ENCODE measurements around the gene THRA. TPM values are rescaled to one million over a fixed set of nuclear protein-coding genes. Genes with fewer than 3 reads are reported as not detected.

Gene THRA
- total RNA-seq, 2 donors from 2014 or later: 50.8 to 65.8 TPM

GRCh38 chr17:40073454-40074174 is 10.8 kb downstream of the THRA start:
- no peak for DNase-seq (ENCODE audit: low spot score)
- intact Hi-C loops (cut with DNase I): no loop called here

GRCh38 chr17:40074175-40074512 is 11.4 kb downstream of the THRA start:
- intact Hi-C loops (cut with DNase I): no loop called here
- DNase-seq (ENCODE audit: low spot score): no peak

DNA sequence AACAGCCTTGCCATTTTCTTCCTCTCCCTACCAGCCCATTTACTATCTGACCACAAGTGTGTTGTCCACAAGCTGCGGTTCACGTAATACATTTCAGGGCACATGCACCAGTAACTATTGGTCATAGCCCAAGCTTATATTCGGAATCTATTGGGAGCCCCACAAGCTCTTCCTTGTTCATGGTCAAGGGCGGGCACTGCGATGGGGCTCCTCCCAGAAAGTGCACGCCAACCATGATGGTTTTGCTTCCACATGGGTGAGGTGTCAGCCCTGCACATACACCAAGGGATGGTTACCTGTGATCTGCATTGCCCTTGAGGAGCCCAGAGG is 12.1 kb downstream of the THRA start:
- intact Hi-C loops (cut with DNase I): no loop called here
- DNase-seq (ENCODE audit: low spot score): no peak

- intact Hi-C loops (cut with DNase I): no loop called here
- no peak for DNase-seq (ENCODE audit: low spot score)
Measured at GRCh38 chr17:40075201-40075941, 12.6 kb downstream of the THRA start.

- no peak for DNase-seq (ENCODE audit: low spot score)
- intact Hi-C loops (cut with DNase I): no loop called here
Measured at GRCh38 chr17:40075942-40076498, 13.3 kb downstream of the THRA start.

DNA sequence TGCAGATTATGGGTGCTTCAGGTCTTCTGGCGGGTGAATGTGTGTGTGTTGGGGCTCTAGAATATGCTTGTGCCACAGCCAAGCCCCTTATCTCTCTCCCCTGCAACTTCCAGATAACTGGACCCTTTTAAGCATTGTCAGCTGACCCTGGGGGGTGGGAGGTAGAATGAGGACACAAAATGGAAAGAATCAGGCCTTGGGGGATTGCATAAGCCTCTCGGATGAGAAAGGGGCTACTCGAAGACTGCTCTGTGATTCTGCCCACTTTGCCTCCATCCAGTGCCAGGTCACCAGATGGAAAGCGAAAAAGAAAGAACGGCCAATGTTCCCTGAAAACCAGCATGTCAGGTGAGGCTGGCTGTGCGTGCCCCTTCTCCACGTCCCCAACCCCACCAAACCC is 13.8 kb downstream of the THRA start:
- no peak for DNase-seq (ENCODE audit: low spot score)

DNA sequence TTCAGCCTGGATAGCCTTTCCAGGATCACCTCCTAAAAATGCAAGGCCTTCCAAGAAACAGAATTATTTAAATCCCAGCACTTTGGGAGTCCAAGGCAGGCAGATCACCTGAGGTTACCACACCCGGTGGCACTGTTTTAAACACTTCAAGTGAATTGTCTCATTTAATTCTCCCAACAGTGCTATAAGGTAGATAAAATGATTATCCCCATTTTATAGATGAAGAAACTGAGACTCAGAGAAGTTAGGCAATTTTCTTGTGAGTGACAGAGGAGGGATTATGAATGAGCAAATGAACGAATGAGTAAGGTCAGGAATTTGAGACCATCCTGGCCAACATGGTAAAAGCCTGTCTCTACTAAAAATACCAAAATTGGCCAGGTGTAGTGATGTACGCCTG is 16.8 kb downstream of the THRA start:
- intact Hi-C loops (cut with DNase I): no loop called here
- no peak for DNase-seq (ENCODE audit: low spot score)

More for the DNA sequence above, 13.8 kb downstream of the THRA start:
- intact Hi-C loops (cut with DNase I): no loop called here

DNA sequence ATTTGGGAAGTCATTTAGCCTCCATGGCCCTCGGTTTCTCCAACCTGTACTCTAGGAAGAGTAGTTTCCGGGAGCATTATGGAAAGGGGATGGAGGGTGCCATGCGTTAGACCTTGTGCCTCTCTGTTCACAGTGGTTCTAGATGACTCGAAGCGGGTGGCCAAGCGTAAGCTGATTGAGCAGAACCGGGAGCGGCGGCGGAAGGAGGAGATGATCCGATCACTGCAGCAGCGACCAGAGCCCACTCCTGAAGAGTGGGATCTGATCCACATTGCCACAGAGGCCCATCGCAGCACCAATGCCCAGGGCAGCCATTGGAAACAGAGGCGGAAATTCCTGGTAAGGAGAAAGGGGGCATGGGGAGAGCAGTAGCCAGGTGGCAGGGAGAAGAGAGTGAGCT is 21.7 kb downstream of the THRA start:
- DNase-seq (ENCODE audit: low spot score): no peak
- intact Hi-C loops (cut with DNase I): no loop called here

DNA sequence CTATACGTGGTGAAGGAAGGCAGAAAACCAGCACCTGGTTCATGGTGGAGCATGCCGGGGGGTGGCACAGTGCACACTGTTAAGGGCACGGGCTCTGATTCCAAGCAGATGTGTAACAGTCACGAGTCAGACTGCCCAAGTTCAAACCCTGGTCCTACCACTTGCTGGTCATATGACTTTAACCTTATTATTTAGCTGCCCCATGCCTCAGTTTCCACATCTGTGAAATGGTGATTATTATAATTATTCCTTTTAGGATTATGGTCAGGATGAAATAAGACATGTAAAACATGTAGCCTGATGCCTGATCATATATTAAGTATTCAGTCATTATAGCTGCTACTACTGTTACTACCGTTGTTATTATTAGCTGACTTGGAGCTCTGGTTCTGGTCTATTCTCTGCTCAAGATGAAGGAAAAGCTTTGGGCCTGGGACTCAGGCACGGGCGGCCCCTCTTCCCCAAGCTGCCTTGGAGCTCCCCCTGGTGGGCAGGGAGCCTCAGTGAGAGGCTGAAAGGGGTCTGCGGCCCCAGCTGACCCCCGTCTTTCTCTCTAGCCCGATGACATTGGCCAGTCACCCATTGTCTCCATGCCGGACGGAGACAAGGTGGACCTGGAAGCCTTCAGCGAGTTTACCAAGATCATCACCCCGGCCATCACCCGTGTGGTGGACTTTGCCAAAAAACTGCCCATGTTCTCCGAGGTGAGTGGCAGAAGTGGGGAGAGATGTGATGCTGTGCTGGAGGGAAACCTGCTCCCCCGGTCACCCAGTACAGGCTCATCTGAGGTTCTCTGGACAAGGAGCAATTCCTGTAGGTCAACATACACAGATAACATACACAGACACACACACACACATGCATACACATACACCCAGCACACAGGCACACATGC is 23.6 kb downstream of the THRA start:
- intact Hi-C loops (cut with DNase I): no loop called here

DNA sequence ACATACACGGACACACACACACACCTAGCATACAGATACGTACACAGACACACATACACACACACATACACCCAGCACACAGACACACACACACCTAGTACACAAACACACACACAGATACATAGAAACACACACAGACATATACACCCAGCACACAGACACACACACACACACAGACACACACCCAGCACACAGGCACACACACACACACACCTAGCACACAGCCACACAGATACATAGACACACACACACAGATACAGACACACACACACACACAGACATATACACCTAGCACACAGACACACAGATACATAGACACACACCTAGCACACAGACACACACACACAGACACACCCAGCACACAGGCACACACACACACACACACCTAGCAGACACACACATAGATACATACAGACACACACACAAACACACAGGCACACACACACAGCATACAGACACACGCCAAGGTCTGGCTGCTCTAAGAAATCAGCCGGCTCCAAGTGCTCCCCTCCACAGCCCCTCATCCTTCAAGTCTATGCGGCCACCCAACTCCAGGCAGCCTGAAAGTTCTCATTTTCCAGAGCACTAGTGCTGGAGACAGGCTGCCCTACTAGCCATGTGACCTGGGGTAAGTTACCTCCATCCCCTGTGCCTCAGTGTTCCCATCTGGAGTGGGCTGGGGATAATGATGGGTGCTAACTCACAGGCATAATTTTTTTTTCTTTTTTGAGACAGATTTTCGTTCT is 24.5 kb downstream of the THRA start:
- intact Hi-C loops (cut with DNase I): no loop called here

More for the DNA sequence above, 23.6 kb downstream of the THRA start:
- no peak for DNase-seq (ENCODE audit: low spot score)

GRCh38 chr17:40087903-40088718 is 25.3 kb downstream of the THRA start:
- intact Hi-C loops (cut with DNase I): no loop called here
- DNase-seq (ENCODE audit: low spot score): no peak

More for the DNA sequence above, 24.5 kb downstream of the THRA start:
- DNase-seq (ENCODE audit: low spot score): no peak

DNA sequence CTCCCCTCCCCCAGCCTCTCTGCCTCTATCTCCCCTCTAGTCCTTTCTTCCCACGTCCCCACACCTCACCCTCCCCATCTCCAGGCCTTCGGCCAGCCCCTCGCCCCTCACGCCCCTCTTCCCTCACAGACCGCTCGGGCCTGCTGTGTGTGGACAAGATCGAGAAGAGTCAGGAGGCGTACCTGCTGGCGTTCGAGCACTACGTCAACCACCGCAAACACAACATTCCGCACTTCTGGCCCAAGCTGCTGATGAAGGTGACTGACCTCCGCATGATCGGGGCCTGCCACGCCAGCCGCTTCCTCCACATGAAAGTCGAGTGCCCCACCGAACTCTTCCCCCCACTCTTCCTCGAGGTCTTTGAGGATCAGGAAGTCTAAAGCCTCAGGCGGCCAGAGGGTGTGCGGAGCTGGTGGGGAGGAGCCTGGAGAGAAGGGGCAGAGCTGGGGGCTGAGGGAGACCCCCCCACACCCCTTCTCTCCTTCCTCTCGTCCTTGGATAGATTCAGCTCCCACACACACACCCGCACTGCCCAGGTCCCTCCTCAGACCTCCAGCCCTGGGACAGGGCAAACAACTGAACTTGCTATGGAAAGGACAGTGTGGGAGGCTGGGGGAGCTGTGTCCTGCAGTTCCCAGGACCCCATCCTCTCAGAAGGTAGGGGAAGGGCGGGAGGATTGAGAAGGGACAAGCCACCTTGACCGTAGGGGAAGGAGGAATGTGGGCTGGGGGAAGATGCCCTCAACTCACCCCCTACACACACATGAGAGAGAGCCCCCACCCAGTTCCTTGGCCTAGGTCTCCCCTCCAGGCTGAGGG is 26.5 kb downstream of the THRA start:
- no peak for DNase-seq (ENCODE audit: low spot score)
- intact Hi-C loops (cut with DNase I): no loop called here

DNA sequence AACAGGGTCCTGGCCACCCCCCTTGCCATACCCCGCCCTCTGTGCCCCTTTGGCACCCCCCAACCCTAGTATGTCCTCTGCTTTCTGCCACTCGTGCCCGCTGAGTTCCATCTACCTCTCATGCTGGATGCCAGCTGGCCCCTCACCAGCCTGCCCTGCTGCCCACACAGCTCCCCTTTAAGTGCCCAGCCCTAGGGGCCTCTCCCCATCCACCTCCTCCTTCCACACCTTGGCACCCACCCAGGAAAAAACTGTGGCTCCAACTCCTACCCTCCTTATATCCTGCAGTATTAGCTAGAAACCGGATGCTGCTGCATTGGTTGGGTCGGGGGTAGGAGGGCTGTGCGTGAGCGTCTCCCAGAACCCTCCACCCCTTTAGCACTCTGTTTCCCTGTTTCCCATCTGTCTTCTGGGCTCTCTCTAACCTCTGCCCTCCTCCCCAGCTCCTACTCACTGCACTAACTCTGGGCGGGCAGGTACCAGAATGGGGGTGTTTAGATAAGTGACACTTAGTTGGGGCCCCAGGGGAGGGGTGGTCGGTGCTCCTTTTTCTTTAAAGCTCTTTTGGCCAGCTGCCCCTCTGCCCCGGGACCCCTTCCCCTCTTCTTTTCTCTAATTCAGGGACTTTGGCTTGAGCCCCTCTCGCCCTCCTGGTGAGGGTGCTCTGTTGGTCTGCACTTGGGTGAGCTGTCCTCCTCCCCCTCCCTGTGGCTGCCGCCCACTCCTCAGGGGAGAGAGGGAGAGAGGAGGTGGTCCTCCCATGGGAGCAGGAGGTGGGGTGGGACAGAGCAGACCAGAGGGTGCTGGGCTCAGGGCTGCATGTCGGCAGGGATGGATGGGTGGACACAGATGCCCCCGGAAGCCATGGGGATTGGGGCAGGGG is 27.7 kb downstream of the THRA start:
- intact Hi-C loops (cut with DNase I): no loop called here
- no peak for DNase-seq (ENCODE audit: low spot score)

GRCh38 chr17:40091691-40092397 is 29.1 kb downstream of the THRA start:
- DNase-seq (ENCODE audit: low spot score): no peak
- intact Hi-C loops (cut with DNase I): no loop called here

- intact Hi-C loops (cut with DNase I): no loop called here
- no peak for DNase-seq (ENCODE audit: low spot score)
Measured at GRCh38 chr17:40092581-40092980, 29.8 kb downstream of the THRA start.

DNA sequence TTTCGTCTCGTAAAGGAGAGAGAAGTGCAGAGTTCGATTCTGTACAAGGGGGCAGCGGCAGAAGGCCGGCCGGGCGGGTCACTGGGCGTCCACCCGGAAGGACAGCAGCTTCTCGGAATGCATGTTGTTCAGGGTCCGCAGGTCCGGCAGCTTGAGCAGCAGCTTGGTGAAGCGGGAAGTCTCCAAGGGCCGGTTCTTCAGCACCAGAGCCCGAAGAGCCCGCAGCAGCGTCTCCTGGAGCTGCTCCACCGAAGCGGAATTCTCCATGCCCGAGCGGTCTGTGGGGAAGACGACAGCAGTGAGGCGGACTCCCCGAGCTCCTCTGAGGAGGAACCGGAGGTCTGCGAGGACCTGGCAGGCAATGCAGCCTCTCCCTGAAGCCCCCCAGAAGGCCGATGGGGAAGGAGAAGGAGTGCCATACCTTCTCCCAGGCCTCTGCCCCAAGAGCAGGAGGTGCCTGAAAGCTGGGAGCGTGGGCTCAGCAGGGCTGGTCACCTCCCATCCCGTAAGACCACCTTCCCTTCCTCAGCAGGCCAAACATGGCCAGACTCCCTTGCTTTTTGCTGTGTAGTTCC is 30.3 kb downstream of the THRA start:
- no peak for DNase-seq (ENCODE audit: low spot score)
- intact Hi-C loops (cut with DNase I): no loop called here

Measured in posterior vena cava (tissue), 2 donors.